Stimulated activated naive CD8-positive, alpha-beta T cell treated with anti-CD3 and anti-CD28 coated beads, Interleukin-15, Interleukin-2, amounts not matched to agents 100 U/mL and 50 U/mL, for 24 hours (primary cell): ENCODE results near the gene FBXL17.

ENCODE experiments used
- ATAC-seq: fragments of 150-1000 bp; cut with Tn5 transposase; one replicate; pipeline ENCODE4 v1.10.0; 2021
- DNase-seq: peaks from one replicate; pipeline ENCODE4 v3.0.0; 2021

FBXL17 gene

DNA sequence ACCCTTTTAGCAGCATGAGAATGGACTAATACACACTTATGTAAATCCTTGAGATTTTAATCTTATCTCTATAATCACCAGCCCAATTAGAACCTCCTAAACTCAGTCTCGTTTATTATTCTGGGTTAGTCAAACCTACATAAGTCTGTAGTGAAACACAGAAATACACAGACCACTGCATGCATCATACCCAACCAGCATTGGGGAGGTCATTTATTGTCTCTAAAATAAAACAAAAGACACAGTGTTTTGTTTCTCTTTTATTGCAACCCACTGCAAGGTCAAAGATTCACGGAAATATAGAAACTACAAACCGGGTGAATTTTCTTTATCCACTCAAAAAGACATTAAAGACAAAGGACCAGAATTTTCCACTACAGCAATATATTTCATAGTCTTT, 523.1 kb downstream of the FBXL17 start:
- ATAC-seq (no peak), DNase-seq (no peak)

GRCh38 chr5:107858324-107858723, 523.6 kb downstream of the FBXL17 start:
- ATAC-seq = no peak
- no peak for DNase-seq

DNA sequence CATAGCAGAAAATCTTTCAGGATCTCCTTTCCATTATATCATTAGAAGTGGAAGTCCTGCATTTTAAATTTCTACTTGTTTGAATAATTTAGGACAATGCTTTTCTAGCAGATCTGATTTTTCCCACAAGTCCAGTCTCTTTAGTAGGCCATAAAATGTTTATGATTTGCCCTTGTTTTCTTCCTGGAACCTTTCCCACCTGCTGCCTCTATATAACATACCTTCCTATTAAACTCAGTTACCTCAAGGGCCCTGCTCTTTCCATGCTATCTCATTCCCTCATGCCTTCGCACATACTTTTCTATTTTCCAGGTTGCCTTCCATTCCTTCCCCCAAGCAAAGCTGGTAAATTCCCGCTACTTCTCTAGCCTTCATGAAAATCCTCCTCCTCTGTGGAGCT, 524.1 kb downstream of the FBXL17 start:
- DNase-seq (no peak), ATAC-seq (no peak)

GRCh38 chr5:107855171-107855570, 526.7 kb downstream of the FBXL17 start:
- ATAC-seq (no peak), DNase-seq (no peak)

DNA sequence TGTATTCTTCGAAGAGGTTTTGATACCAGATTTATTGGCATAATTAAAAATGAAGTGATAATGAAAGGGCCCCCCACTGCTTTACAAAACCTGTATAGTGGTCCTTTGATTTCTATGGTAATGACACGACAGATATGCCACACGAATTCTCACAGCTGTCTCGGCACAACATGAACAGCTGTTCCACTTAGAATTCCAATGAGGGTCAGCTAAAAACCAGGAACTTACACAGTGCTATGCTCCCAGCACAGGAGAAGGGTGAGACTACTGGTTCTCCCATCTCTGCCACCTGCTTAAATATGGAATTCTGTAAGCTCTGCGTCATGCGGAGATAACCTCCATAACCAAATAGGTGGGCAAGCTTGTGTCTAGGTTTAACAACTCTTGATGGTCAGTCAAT, 528.2 kb downstream of the FBXL17 start:
- DNase-seq (no peak), ATAC-seq (no peak)

GRCh38 chr5:107853031-107853430, 528.9 kb downstream of the FBXL17 start:
- ATAC-seq (no peak), DNase-seq (no peak)

DNA sequence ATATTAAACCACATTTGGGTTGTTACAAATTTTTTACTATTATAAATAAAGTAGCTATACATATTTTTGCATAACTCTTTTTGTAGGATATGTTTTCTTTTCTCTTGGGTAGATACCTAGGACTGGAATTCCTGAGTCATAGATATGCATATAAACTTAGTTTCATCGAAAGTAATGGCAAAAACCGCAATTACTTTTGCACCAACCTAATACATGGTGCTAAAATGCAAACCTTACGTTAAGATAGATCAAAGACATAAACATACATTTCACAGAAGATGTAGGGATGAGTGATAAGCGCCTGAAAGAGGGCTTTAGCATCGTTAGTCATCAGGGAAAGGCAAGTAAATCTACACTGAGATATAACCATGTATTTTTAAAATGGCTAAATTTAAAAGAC, 532.8 kb downstream of the FBXL17 start:
- no peak for ATAC-seq
- DNase-seq = no peak

DNA sequence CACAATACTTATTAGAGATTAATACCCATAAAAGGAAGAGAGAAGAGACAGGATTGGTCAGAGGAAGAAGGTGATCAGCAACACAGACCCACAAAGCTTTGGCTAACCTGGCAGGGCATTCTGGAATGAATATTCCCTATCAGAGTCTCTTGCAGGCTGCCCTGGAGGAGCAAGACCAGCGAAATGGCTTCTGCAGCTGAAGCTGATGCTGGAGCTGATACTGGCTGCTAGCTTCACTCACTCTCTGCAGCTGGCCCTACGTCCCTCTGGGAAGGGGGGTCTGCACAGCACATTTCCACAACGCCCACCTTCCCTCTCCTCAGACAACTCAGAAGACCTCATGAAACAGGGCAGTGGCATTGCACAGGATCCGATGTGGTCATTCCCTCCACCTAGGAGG, 541.3 kb downstream of the FBXL17 start:
- ATAC-seq = no peak
- DNase-seq = no peak

DNA sequence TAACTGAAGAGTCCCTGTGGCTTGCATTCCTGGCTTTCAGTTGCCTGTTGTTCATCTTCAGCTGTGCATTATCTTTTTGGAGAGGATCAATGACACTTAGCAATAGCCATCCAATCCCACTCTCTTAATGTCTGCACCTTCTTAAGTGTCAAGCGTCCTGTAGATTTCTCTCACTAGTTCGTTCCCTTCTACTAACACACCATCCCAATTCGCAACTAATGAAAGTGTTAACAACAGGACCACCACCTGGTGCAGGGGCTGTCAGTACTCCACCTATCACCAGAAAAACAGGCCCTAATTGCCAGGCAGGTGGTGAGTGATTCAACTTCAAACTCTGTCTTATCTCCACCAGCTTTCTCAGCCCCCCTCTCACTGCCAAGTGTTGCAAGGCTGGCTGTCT, 541.7 kb downstream of the FBXL17 start:
- no peak for ATAC-seq
- no peak for DNase-seq

DNA sequence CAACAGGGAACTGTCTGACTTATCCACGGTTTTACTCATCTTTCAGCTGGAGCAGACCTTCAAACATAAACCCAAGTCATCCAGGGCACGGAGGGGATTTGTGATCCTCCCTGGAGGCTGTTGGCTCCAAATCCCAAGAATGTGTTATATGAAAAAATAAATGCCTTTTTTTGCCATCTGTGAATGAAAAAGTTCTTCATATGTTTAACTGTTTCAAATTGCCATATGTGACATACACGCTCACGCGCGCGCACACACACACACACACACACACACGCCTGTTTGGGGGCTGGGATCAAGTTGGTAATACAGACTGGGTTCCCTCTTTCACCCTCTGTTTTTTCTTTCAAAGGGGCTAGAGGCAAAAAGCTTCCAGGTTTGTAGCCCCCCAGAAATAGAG, 546.8 kb downstream of the FBXL17 start:
- no peak for DNase-seq
- no peak for ATAC-seq

- ATAC-seq (no peak), DNase-seq (no peak)
These were observed 549.2 kb downstream of the FBXL17 start for GRCh38 chr5:107832746-107833145.

DNA sequence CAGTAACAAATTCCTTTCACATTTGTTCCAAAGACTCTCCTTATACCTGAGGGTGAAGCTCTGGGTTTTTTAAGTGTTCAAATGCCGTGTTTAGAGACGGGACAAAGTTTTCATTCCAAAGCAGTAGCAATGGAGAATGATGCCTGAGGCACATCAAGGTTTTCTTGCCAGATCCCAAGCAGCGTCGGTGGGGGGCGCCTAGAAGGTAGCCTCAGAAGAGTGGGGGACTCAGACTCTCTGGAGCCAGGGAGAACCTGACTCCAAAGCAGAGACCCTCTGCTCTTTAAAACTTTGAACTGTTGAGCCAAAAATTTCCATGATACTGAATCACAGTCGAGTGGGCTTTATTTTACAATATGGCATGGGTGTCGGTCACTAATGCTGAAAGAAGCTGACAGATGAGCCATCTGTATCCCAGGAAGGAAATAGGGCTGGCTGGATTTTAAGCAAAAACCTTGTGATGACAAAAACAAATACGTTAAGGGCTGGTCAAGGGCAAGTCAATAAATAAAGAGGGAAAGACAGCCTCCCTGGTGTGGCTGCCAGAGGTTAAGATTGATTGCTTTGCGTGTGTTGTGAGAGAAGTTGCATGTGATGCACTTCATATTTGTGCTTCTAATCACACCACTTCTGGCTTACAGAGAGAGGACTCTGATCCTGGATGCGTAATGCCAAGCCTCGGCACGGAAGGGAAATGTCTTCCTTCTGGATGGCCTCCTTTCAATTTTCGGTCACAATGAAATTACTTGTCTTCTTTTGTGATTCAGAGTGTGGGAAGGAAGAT, 550.1 kb downstream of the FBXL17 start:
- DNase-seq = no peak
- ATAC-seq = no peak

- DNase-seq = no peak
- ATAC-seq = no peak
These were observed 551.1 kb downstream of the FBXL17 start for GRCh38 chr5:107830750-107831149.

GRCh38 chr5:107826311-107827000, 555.4 kb downstream of the FBXL17 start:
- DNase-seq (no peak), ATAC-seq (no peak)

GRCh38 chr5:107824821-107825220, 557.1 kb downstream of the FBXL17 start:
- DNase-seq (no peak), ATAC-seq (no peak)

DNA sequence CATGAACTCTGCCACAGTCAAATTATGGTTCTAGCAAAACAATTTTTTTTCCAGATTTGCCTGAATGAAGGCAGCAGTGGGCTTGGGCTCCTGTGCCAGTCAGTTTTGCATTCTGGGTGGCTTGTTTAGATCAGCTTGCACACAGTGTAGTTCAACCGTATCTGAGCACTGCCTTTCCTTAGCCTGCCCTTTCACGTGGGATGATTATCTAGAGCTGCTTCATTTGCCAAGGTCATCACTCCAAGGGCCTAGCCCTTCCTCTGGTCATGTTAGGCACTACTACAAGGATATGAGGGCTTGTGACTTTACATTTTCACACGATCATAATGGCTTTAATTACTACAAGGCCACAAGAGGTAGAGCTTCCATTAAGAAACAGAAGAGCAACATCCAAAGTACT, 560.6 kb downstream of the FBXL17 start:
- no peak for ATAC-seq
- no peak for DNase-seq

GRCh38 chr5:107820429-107820828, 561.5 kb downstream of the FBXL17 start:
- DNase-seq = no peak

DNA sequence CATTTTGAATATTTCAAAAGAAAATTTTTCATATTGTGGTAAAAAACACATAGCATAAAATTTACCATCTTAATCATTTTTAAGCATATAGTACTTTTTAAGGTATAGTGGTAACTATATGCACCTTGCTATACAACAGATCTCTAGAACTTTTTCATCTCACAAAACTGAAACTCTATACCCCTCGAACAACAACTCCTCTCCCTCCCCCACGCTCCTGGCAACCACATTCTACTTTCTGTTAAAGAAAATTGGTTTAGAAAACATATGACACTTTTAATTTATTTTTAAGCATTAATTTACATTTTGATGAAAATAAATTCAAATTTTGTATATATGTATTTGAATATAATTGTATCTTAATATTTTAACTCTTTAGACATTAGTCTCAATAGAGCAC, 563.9 kb downstream of the FBXL17 start:
- DNase-seq (no peak), ATAC-seq (no peak)

More at GRCh38 chr5:107820429-107820828, 561.5 kb downstream of the FBXL17 start:
- no peak for ATAC-seq

DNA sequence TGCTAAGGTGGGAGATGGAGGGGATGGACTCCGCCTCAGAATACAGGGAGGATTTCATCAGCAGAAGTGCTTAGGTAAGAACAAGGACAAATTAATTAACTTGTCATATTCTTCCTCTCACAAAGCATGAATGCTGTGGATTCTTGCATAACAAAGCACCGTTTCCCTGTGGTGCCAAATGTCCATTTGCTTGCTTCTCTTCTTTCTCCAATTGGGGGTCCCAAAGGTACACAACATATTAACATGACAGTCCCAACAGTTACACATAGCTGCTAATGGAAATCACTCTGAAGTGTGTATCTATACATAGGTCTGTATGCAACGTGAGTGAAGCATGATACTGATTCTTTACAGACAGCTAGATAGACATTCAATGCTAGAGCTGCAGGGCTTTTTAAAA, 564.5 kb downstream of the FBXL17 start:
- DNase-seq (no peak), ATAC-seq (no peak)

DNA sequence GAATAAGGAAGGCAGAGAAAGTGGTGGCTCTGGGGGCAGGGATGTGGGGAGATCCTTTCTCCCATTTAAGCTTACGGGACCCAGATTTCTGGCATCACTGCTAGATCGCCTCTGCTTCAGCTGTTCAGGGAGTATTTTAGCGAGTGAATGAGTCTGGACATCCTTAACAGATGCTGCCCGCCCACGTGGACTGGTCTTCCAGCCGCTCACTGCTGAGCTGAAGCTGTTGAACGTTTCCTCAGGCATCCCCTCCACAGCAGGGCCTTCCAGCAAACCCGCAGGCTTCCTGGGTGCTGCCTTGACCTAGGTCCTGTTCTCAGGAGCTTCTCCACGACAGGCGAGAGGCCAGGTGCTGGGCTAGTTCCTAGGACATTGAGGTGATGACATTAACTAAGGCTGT, 566.8 kb downstream of the FBXL17 start:
- DNase-seq (no peak), ATAC-seq (no peak)

DNA sequence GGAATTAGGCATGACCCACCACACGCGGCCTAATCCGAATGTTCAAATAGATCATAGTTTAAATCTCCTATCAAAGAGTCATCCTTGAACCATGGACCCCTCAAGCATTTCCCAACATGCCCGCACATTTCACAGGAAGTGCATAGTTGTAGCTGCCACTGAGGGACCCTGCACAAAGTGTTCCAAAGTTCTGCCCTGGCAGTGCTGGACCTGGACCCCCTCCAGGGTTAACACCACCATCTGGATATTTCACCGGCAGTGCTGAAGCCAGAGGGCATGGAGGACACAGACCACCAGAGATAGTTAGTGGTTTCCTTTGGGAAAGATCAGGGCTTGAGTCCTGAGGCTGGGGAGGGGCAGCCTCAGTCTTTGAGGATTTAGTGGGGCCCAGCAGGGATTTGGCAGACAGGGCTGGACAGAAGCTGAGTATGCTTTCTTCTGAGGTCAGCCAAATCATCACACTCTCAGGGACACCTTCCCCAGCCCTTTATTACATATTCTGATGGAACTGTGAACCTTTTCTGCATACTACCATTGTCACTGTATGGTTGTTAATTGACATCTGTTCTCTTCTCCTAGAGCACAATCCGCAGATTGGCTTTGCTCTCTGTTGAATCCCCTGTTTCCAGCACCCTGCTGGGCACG, 567.6 kb downstream of the FBXL17 start:
- ATAC-seq = no peak
- no peak for DNase-seq

GRCh38 chr5:107813559-107813958, 568.3 kb downstream of the FBXL17 start:
- DNase-seq (no peak), ATAC-seq (no peak)

DNA sequence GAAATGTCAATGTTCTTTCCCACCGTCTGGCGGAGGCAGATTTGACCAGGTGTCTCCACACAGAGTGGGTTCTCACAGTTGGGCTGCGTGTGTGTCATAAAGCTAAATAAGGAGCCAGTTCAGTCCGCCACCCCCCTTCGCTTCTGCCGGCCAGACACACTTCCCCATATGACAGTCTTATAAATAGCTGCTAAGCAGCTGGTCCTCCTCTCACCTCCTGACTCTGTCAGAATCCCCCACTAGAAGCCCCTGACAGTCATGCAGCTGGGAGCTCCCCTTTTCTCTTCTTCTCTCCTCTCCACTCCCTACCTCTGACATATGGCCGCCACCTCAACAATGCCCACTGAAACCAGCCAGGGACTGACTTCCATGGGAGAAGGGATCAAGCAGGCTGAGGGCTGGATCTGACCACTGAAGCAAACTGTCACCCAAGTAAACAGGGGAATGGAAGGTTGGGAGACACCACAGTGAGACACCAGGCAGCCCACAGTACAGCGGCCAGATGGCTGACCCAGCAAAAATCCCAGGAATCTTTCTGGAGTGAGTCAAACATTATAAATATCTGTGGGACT, 569.2 kb downstream of the FBXL17 start:
- DNase-seq (no peak), ATAC-seq (no peak)
